HG02678 (cell line): ENCODE measurements around the gene GALNT17.
"Not testable (repeated sequence)": the region's sequence is repeated elsewhere in the genome, so short reads cannot be mapped to it uniquely, and the experiment has no call there.

Experiments used
- ATAC-seq: cut with Tn5 transposase; IDR thresholded peaks from one replicate; pipeline ENCODE4 v1.9.1; 2021; ENCODE audit warnings: mild to moderate bottlenecking, moderate library complexity; ENCODE audit not compliant: unreplicated experiment

The GALNT17 gene

DNA sequence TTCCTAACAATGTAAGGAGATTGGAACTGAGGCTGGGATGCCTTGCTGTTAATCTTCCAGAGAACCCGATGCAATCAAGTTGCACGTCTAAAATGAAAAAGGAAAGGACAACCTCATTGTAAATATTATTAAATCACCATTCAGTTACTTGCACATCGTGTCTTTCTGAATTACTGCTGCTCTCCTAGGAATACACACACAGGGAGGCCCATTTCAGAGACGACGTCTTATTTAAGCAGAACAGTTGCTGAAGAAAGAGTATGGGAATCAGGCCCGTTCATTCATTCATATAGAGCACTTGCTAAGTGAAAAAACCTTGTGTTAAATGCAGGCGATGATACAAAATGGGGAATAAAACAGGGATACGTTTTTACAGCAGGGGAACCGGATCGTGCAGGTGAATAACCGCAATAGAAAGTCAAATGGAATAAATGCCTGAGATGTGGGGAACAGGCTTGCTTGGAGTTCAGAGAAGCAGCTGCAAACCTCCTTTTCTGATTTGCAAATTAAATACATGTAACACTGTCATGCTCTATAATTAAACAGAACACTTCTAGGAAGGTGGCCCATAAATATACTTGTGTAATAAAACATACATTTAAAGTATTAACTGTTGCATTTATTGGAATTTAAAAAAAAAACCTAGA is 409.9 kb downstream of the GALNT17 start:
- no peak for ATAC-seq

DNA sequence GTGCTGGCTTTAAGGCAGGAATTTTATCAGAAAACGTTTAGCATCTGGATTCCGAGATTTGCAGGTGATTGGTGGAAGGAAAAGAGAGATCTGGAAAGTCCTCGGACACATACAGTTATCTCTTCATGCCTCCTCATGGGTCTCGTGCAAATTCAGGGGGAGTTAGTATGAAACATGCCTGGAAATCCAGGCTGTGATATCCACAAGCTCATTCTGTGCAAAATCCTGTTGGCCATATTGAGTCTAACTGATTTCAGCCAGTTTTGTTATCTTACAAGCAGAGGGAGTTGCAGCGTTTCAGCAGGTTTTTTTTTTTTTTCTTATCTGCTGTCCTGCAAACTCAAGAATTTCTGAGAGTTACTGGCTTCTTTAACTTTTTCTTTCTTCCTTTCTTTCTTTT is 411.5 kb downstream of the GALNT17 start:
- no peak for ATAC-seq

DNA sequence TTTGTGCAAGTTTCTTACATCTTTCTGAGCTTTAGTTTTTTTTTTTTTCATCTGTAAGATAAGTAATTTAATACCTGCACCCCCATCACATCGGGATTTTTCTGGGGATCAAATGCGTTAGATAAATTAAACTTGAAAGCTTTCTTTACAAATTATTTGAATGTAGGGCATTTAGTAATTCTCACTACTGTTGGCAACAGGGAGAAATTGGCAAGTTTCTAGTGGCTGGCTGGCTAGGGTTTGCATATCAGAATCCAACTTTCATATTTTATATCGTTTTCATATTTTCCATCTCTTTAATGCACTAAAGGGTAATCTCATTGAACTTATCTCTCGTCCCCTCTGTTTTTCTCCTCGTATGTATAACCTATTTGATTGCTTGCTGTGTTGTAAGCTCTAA is 412.9 kb downstream of the GALNT17 start:
- no peak for ATAC-seq

DNA sequence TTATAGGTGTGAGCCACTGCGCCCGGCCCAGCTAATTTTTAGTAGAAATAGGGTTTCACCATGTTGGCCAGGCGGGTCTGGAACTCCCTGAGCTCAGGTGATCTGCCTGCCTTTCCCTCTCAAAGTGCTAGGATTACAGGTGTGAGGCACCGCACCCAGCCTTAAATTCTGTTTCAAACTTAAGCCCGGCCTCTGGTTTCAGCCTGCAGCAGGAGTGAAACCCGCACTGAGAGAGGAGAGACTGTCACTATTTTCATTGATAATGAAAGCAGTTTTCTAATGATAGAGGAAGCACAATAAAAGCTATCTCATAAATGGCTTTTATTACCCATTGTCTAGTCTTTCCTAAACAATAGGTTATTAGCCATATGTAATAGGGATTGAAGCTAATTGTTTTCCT is 415.5 kb downstream of the GALNT17 start:
- ATAC-seq: no peak

DNA sequence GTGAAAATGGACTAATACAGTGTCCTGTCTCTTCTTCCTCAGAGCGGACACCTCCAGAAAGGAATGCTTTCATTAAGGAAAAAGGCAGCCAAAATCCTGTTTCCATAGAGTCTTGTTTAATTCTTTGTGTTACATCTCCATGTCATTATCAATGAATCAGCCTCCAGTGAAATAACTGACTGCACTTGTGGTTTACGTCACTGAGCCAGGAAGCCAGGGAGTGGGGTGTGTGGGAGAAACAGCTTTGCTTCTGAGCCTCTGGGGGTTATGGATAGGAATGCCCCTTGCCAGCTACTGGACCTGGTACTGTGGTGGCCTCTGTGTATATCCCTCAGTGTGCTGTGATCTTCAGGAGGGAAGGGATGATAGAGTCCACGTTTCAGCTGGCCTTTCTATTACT is 416.8 kb downstream of the GALNT17 start:
- no peak for ATAC-seq

DNA sequence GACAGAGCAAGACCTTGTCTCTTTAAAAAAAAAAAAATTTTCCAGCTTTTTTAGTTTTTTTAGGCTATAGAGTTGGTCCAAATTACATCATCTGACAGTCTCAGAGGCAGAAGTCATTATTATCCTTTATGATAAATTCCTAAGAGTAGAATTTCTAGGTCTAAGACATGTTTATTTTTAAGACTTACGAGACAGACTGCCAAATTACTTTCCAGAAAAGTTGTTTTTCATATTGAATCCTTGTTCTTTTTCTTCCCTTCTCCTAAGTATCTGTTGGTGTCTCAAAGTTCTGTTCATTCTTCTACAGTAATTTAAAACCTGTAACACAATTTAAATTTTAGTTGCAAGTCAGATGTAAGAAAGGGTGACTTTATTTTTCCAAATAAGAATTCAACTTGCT is 421.4 kb downstream of the GALNT17 start:
- no peak for ATAC-seq

DNA sequence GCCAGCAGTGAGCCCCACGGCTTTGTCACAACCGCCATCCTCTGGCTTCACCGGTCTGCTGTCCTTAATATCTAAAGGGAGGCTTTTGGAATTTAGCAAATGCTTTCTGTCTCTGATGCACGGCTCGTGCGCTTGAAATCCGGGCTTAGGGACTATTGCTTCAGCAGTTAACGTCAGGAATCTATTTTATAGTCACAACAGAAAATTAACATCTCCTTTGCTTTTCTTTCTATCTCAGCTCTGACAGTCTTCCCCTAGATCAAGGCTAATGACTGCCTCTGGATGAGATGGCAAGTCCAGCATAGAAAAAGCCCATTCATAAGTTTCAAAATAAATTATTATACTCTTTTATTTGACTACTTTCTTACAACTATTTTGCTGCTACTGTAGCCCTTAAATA is 423.8 kb downstream of the GALNT17 start:
- no peak for ATAC-seq

DNA sequence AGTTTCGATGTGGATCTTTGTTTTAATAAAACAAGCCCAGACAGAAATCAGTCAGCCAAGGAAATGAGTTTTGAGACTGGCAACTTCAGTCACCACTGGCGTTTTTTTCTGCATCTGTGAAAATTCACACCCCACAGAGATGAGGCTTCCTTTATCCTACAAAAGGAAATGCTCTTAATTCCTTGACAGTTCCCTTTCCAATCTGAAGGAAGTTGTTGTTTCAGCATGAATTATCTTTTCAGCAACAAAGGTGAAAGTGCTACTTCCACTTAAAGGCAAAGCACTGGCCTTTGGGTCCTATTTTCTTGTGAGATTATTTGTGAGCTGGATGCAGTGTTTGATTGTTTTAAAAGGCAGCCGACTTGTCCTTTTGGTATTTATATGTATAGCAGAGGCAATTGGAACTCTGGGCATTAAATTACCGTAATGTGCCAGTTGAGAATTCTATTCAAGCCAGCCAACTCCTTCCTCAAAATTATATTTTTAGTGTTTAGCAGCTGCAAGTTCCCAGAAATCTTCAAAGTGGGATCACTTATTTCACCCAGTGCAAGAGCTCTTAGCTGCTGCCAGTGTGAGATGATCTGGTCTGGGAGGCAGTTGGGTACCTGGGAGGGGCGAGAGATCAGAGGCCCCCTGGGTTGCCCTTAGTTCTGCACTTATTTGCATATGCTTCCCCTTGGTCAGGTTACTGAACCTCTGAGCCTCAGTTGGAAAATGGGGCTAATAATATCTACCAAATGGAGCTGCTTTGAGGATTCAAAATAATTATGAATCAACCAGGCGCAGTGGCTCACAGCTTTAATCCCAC is 427.1 kb downstream of the GALNT17 start:
- ATAC-seq: no peak

DNA sequence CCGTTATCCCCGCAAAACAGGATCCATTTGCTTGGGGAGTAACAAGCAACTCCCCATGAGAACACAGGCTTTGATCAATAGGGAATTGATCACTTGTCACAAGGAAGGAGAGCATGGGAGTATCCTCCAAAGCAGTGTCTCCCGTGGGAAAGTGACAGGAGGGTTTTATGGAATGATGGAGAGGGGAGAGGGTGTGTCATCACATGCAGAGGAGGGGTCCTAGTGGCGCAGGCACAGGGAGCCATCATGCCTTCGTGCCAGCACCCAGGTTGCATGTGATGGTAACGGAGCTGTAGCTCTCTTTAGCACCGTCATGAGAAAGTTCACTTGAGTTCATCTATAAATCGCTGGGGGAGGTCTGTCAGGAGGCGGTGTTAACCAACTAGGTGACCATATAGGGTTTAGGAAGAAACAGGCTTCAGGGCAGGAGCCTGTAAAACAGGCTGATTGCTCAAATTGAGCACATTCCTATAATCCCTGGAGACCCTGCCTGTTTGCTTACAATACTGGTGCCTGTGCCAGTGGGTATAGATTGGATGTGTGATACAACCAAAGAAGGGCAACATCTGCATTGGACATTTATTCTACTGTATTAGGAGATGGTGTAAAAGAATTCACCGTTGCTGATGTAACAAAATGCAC is 428.5 kb downstream of the GALNT17 start:
- no peak for ATAC-seq

DNA sequence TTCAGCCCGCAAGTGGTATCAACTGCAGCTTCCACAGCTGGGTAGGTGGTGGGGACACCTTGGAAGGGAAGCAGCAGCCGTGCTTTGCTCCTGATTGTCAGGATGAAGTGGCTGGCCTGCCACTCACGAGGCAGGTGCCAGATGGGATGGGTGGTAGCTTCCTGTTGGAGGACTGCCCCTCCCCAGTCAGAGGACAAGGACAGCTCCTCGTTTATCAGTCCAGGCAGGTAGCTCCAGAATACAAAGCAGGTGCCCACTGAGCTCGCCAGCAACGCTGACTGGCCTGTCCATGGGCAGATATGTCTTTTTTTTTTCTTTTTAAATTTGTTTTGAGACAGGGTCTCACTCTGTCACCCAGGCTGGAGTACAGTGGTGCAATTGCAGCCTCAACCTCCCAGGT is 431.3 kb downstream of the GALNT17 start:
- ATAC-seq: no peak

DNA sequence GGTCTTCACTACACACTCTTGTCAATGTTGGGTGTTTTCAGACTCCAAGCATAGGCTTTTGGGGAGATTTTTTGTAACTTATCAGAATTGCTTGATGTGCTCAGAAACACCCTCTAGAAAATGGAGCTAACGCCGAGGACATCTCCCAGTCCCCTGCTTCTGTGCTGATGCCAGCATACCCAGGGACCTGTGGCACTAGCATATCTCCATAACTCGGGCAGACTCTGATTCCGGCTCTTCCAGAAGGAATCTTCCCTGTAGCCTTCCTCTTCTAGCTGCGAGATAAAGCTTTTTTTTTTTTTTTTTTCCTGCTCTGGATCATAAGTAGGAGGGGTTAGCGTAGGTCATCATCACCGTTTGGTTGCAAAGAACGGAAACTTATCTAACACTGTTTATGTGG is 434.4 kb downstream of the GALNT17 start:
- no peak for ATAC-seq

DNA sequence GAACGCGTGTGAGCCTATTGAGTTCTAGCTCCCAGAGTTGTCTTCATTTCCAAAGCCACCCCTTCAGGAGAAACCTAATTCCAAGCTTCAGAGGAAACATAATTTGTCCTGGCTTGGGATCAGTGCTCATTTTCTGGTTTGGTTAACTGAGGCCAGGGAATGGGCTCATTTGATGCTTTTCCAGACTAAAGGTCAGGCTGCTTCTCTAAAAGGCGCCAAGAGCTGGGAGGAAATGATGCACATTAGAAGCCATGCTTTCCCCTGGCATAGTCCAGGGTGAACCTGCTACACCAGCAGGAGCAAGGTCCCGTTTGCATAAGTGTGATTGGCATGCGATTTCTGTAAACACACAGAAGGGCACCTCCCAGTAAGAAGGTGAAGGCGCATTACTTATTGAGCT is 435.0 kb downstream of the GALNT17 start:
- no peak for ATAC-seq

DNA sequence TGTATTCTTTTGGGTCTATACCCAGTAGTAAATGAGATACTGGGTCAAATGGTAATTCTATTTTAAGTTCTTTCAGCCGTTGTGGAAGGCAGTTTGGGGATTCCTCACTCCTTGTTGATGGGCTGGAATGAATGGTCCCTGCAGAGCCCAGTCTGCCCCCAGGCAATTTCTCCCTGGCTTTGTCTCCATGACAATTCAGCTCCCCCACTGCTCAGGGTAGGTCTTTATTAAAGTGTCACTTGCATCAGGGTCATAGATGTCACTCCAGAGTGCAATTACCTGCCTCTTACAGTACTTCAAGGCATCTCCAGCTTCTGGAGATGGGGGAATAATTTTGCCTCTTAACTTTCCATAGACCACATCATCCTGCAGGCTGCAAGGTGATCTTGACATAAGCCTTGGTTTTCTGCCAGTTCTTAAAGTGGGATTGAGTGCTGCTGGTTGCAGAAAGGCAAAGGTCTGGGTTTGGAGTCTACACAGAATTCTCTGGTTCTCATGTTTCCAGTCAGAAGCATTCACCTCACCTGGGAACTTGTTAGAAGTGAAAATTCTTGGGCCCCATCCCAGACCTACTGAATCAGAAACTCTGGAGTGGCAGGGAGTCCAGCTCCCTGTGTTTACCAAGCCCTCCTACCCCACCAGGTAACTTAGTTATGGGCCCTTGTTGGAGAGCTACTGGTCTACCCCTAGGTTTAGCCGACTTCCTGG is 442.4 kb downstream of the GALNT17 start:
- no peak for ATAC-seq

DNA sequence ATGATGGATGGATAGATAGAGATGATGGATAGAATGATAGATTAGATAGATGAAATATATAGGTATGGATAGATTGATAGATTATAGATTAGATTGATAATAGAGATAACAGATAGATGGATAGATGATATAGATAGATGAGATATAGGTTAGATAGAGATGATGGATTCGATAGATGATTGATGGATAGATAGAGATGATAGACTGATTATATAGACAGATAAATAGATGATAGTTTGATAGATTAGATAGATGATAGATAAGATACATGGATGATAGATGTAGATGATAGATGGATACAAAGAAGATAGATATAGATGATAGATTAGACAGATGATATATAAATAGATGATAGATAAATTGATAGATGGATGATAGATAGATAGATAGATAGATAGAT is 448.1 kb downstream of the GALNT17 start:
- ATAC-seq: no peak

DNA sequence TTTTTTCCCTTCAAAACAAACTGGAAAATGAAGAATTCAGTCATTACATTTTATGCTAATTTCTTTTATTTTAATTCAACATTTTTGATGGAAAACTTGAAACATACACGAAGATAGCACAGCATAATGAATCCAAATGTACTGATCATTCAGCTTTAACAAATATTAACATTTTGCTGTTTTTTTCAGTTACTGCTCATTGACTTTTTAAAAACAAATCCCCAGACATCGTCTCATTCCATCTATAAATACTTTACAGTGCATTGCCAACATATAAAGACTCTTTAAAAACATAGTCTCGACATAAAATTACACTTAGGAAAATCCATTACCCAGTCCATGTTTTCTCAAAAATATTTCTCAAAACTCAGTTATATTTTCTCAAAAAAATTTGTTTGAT is 452.3 kb downstream of the GALNT17 start:
- no peak for ATAC-seq

DNA sequence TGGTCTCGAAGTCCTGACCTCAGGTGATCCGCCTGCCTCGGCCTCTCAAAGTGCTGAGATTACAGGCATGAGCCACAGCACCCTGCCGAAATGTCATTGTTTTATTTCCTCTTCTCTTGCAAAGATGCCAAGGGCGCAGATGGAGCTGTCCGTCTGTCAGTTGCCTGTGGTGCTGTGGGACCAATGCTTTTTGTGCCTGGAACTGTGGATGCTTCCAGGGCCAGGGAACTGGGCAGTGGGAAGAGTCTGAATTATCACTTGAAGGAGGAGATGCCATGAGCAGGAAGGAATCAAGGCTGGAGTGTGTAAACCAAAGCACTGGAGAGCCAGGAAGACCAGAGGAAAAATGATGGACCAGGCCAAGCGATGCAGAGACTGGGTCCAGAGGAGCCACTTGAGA is 459.9 kb downstream of the GALNT17 start:
- no peak for ATAC-seq

DNA sequence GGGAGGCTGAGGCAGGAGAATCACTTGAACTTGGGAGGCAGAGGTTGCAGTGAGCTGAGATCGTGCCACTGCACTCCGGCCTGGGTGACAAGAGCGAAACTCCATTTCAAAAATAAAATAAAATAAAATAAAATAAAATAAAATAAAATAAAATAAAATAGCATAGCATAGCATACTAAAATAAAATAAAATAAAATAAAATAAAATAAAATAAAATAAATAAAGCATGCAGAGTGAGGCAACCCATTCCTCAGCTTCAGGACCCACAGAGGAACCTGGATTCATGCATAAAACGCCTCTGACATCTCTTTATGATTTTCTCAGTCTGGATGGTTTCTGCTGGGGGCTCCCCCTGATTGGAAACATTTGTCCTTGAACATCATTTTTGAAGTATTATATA is 460.4 kb downstream of the GALNT17 start:
- not testable (repeated sequence) for ATAC-seq

DNA sequence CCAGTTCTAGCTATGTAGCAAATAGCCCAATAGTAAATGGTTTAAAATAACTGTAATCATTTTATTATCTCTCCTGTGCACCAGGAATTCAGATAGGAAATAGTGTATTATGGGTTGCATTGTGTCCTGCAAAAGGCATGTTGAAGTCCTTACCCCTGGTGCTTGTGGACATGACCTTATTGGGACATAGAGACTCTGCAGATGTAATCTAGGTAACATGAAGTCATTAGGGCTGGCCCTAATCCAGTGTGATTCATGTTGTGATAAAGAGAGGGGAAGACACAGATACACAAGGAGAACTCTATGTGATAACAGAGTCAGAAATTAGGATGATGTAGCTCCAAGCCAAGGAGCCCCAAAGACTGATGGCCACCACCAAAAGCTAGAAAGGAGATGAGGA is 462.8 kb downstream of the GALNT17 start:
- no peak for ATAC-seq

DNA sequence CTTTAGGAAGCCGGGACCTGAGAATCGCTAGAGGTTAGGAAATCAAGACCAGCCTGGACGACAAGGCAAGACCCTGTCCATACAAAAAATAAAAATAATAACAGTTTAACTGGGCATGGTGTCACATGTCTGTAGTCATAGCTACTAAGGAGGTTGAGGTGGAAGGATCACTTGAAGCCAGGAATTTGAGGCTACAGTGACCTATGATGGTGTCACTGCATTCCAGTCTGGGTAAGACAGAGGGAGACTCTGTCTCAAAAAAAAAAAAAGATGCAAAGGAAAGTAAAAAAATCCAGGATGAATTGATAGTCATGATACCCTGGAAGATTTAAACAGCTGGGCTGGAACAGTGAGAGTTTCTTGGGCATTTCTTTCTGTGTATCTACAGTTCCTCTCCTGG is 463.2 kb downstream of the GALNT17 start:
- ATAC-seq: no peak

DNA sequence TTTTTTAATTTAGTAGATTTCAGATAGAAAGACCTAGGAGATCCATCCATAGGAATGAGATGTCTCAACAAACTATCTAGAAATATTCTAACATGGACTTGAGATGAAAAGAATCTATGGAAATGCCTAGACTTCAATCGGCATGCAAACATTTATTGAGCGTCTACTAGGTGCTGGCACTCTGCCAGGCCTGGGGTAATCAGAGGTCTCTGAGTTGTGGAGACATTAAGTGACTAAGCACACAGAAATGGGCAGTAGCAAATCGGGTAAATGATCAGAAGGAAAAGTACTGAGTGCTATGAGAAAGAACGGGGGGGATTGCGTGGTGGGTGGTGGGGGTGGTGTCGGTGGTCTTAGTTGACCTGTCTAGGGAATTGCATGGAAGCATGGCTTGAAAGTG is 466.6 kb downstream of the GALNT17 start:
- ATAC-seq: no peak

DNA sequence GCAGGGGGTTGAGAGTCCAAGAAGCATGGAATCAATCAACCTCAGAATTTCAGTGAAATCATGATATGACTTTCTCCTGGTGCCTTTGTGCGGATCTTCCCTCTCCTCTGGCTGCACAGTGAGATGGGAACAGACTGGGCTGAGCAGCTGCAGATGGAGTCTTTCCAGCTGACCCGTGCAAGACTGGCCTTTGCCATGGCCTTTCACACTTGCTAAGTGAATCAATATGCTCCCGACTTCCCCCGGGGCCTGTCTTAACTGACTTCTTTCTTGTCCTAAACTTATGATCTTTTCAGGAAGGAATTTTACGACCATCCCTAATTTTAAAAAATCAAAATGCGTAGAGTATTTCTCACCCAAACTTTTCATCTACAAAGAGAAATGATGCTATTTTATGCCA is 469.9 kb downstream of the GALNT17 start:
- ATAC-seq: no peak
